LNCAP (cell line): ENCODE results near the gene GMDS.

ENCODE experiments used
- TF ChIP-seq, protein P1 (sequence below): fragments of 450-650 bp; IDR thresholded peaks from 2 replicates; pipeline ENCODE4 v1.5.1; 2017; ENCODE audit warnings: mild to moderate bottlenecking

GMDS gene

DNA sequence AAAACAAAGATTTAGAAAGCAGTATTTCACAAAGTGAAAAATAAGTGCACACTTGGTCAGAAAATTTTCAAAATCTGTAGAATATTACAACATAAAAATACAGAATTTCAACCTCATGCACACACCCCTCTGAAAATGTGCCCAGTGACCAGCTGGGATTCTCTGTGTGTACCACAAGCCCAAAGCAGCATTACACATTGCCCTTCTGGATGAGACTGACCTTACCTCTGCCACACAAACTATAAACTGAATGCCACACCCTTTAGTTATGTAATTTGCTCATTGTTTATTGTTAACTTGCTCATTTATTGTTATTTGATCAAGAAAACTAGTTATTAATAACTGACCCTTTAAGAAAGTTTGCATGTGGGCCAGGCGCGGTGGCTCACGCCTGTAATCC lies 332.7 kb downstream of the GMDS start:
- TF ChIP-seq, protein P1, sequence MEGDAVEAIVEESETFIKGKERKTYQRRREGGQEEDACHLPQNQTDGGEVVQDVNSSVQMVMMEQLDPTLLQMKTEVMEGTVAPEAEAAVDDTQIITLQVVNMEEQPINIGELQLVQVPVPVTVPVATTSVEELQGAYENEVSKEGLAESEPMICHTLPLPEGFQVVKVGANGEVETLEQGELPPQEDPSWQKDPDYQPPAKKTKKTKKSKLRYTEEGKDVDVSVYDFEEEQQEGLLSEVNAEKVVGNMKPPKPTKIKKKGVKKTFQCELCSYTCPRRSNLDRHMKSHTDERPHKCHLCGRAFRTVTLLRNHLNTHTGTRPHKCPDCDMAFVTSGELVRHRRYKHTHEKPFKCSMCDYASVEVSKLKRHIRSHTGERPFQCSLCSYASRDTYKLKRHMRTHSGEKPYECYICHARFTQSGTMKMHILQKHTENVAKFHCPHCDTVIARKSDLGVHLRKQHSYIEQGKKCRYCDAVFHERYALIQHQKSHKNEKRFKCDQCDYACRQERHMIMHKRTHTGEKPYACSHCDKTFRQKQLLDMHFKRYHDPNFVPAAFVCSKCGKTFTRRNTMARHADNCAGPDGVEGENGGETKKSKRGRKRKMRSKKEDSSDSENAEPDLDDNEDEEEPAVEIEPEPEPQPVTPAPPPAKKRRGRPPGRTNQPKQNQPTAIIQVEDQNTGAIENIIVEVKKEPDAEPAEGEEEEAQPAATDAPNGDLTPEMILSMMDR: no peak

- TF ChIP-seq, protein P1: no peak
Observed at GRCh38 chr6:1911474-1911873, 333.9 kb downstream of the GMDS start.

GRCh38 chr6:1910621-1911407 lies 334.6 kb downstream of the GMDS start:
- TF ChIP-seq, protein P1: no peak

DNA sequence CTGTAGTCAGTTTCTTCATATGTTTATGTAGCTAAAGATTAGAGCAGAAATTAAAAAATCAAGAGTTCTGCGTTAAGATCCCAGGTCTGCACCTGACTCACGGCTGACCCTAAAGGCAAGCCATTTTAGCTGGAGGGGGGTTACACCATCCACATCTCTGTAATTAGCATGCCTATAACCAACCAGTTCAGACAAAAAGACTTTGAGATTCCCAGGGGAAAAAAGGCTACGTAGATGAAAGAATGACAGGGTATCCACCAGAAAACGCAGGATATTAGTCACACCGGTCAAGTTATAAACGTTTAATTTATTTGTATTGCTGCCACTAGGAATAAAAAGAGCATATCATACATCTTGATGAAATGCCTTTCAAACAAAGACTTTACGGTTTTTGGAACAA lies 336.6 kb downstream of the GMDS start:
- TF ChIP-seq, protein P1: no peak

GRCh38 chr6:1906609-1907008 lies 338.8 kb downstream of the GMDS start:
- TF ChIP-seq, protein P1: no peak

- TF ChIP-seq, protein P1: no peak
Observed at GRCh38 chr6:1906014-1906413, 339.4 kb downstream of the GMDS start.

DNA sequence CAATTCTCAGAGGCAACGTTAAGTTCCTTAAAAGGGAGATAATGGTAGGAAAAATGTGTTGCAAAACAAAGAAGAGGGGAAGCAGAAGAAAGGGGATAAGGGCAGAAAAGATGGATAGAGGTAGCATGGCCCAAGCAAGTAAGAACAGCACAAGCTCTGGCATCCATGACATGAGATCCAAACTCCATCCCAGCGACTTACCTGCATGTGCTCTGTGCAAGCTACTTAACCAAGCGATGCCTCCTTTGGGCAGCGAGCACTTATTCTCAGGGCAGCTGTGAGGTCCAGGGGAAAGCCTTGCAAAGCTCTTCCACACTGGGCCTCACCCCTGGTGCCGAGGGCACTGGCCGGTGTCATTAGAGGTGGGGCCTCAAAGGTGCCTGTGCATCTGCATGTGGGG lies 340.5 kb downstream of the GMDS start:
- TF ChIP-seq, protein P1: no peak

DNA sequence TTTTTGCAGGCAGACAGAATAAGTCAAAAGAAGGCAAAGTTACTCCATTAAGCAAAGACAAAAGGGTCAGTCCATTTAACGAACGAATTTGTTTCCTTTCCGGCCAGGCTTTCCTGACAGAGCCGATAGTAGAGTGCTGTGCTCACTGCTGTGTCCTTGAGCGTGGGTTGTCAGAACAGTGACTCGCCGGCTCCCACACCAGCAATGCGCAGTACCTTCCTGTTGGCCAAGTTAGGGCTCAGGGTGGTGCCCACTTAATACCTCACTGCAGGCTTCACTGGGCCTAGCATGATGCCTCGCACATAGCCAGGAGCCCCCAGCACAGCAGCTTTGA lies 341.0 kb downstream of the GMDS start:
- TF ChIP-seq, protein P1: no peak
